H1 (cell line): Measurements from ENCODE around the gene ALK. TPM values are rescaled to one million over a fixed set of nuclear protein-coding genes. Genes with fewer than 3 reads are reported as not detected.

Experiments used
- CTCF ChIA-PET: fragments of 300-600 bp; sonication (Branson Sonifier 250); formaldehyde crosslinking; loops from one replicate; lab custom pipeline; 2021; ENCODE audit not compliant: partially characterized antibody; lab: Charles Lee
- POLR2A ChIA-PET: fragments of 300-600 bp; sonication (Branson Sonifier 250); formaldehyde crosslinking; loops from one replicate; lab custom pipeline; 2021; ENCODE audit warnings: inconsistent platforms; ENCODE audit not compliant: partially characterized antibody; lab: Charles Lee
- DNase-seq, 2 experiments: peaks; one replicate each; pipeline versions ENCODE4 v3.0.0 to v3.0.0-alpha.2; 2010 to 2022; ENCODE audit warnings: low spot score in 2 of 2, low read depth in 1 of 2, mixed read lengths in 1 of 2
- FAIRE-seq: peaks from 2 replicates; lab custom pipeline; 2011; peaks lifted over from hg19 to GRCh38; lab: Jason Lieb, UNC
- H2AFZ ChIP-seq: 2 replicates; pipeline ENCODE4 v1.8.1; 2012; ENCODE audit warnings: low read length, inconsistent platforms
- H2AK5ac ChIP-seq: 2 replicates; pipeline ENCODE4 v1.6.1; 2013; ENCODE audit warnings: low read depth, low read length
- H2BK120ac ChIP-seq: replicated peaks from 2 replicates; pipeline ENCODE3; 2013; ENCODE audit warnings: low read depth, low read length, inconsistent platforms
- H2BK12ac ChIP-seq: 2 replicates; pipeline ENCODE4 v1.6.1; 2013; ENCODE audit warnings: low read depth, low read length
- H2BK15ac ChIP-seq: 2 replicates; pipeline ENCODE4 v1.6.1; 2013; ENCODE audit warnings: low read length
- H2BK20ac ChIP-seq: 2 replicates; pipeline ENCODE4 v1.6.1; 2013; ENCODE audit warnings: low read length
- H2BK5ac ChIP-seq: 2 replicates; pipeline ENCODE4 v1.6.1; 2013; ENCODE audit warnings: low read depth, low read length
- H3K14ac ChIP-seq: 2 replicates; pipeline ENCODE4 v1.6.1; 2013; ENCODE audit warnings: inconsistent platforms; ENCODE audit not compliant: insufficient read length
- H3K18ac ChIP-seq: 2 replicates; pipeline ENCODE4 v1.6.1; 2013; ENCODE audit warnings: low read length; ENCODE audit errors: extremely low read depth
- H3K23ac ChIP-seq: 2 replicates; pipeline ENCODE4 v1.6.1; 2013; ENCODE audit warnings: inconsistent platforms; ENCODE audit not compliant: insufficient read length
- H3K23me2 ChIP-seq: 2 replicates; pipeline ENCODE4 v1.6.1; 2013; ENCODE audit warnings: low read depth, low read length
- H3K27ac ChIP-seq: 2 replicates; pipeline ENCODE4 v1.6.1; 2011; ENCODE audit warnings: low read depth, low read length, inconsistent platforms
- H3K27me3 ChIP-seq, 4 experiments: replicated peaks in 1 of 4; 1 replicate in 1 of 4; 2 replicates in 3 of 4; pipeline versions ENCODE4 v1.6.1 to v1.8.1; 2011 to 2013; ENCODE audit warnings: low read length in 3 of 4, mild to moderate bottlenecking in 3 of 4, inconsistent platforms in 2 of 4, mixed read lengths in 2 of 4, moderate library complexity in 1 of 4; ENCODE audit not compliant: control insufficient read depth in 3 of 4, insufficient read depth in 3 of 4; ENCODE audit errors: extremely low read depth in 1 of 4
- H3K36me3 ChIP-seq, 4 experiments: 2 replicates each; pipeline versions ENCODE4 v1.6.1 to v1.8.1; 2011 to 2013; ENCODE audit warnings: mild to moderate bottlenecking in 4 of 4, low read length in 3 of 4, moderate library complexity in 2 of 4, control low read depth in 1 of 4, inconsistent platforms in 1 of 4; ENCODE audit not compliant: insufficient read depth in 4 of 4, control insufficient read depth in 2 of 4
- H3K4ac ChIP-seq: replicated peaks from 2 replicates; pipeline ENCODE3; 2013; ENCODE audit warnings: low read length, low read depth, mixed read lengths, inconsistent platforms; ENCODE audit not compliant: insufficient read length
- H3K4me1 ChIP-seq, 4 experiments: replicated peaks in 1 of 4; 1 replicate in 1 of 4; 2 replicates in 3 of 4; pipeline versions ENCODE4 v1.6.1 to v1.8.1; 2011 to 2013; ENCODE audit warnings: low read length in 3 of 4, inconsistent platforms in 2 of 4, mixed read lengths in 1 of 4; ENCODE audit not compliant: insufficient read depth in 4 of 4, control insufficient read depth in 3 of 4
- H3K4me2 ChIP-seq, 2 experiments: 2 replicates each; pipeline versions ENCODE4 v1.6.1 to v1.8.1; 2011 to 2013; ENCODE audit warnings: low read depth in 2 of 2, low read length in 2 of 2, control low read depth in 1 of 2, inconsistent platforms in 1 of 2, mild to moderate bottlenecking in 1 of 2; ENCODE audit not compliant: insufficient read depth in 1 of 2
- H3K4me3 ChIP-seq, 4 experiments: fragments of 200-600, 300-600 bp in 1 of 4; sonication (generic), shearing (Covaris generic), sonication (Bioruptor Twin) in 1 of 4; 2 replicates each; pipeline versions ENCODE4 v1.5.1 to v1.8.1; 2011 to 2016; ENCODE audit warnings: low read length in 4 of 4, low read depth in 3 of 4, control low read depth in 2 of 4, inconsistent platforms in 2 of 4, mild to moderate bottlenecking in 2 of 4, mixed read lengths in 1 of 4, moderate library complexity in 1 of 4; ENCODE audit not compliant: insufficient read depth in 2 of 4; ENCODE audit errors: extremely low read depth in 1 of 4
- H3K56ac ChIP-seq: replicated peaks from 2 replicates; pipeline ENCODE3; 2013; ENCODE audit warnings: low read depth, mild to moderate bottlenecking, mixed read lengths, low read length, inconsistent platforms; ENCODE audit not compliant: insufficient read length
- H3K79me1 ChIP-seq: 2 replicates; pipeline ENCODE4 v1.6.1; 2013; ENCODE audit warnings: low read depth, low read length, control low read depth
- H3K79me2 ChIP-seq, 2 experiments: 2 replicates each; pipeline versions ENCODE4 v1.6.1 to v1.8.1; 2012 to 2013; ENCODE audit warnings: low read length in 2 of 2, mild to moderate bottlenecking in 2 of 2, inconsistent platforms in 1 of 2; ENCODE audit not compliant: insufficient read depth in 2 of 2, control insufficient read depth in 1 of 2
- H3K9ac ChIP-seq, 4 experiments: replicated peaks in 1 of 4; 1 replicate in 1 of 4; 2 replicates in 3 of 4; pipeline versions ENCODE4 v1.6.1 to v1.8.1; 2011 to 2013; ENCODE audit warnings: low read depth in 3 of 4, low read length in 3 of 4, control low read depth in 2 of 4, mild to moderate bottlenecking in 2 of 4, moderate library complexity in 2 of 4, inconsistent platforms in 1 of 4; ENCODE audit errors: extremely low read depth in 1 of 4
- H3K9me3 ChIP-seq, 2 experiments: 2 replicates each; pipeline versions ENCODE4 v1.6.1 to v1.8.1; 2012 to 2013; ENCODE audit warnings: mild to moderate bottlenecking in 2 of 2, moderate library complexity in 2 of 2, control low read depth in 1 of 2, inconsistent platforms in 1 of 2, low read depth in 1 of 2, low read length in 1 of 2, mixed read lengths in 1 of 2; ENCODE audit not compliant: insufficient read depth in 2 of 2
- H4K20me1 ChIP-seq, 2 experiments: replicated peaks in 1 of 2; 2 replicates each; pipeline versions ENCODE3 to v1.8.1; 2011 to 2013; ENCODE audit warnings: inconsistent platforms in 2 of 2, low read length in 2 of 2, mild to moderate bottlenecking in 1 of 2; ENCODE audit not compliant: insufficient read depth in 2 of 2, control insufficient read depth in 1 of 2
- H4K5ac ChIP-seq: 2 replicates; pipeline ENCODE4 v1.6.1; 2013; ENCODE audit warnings: low read length, low read depth, mixed read lengths, inconsistent platforms; ENCODE audit not compliant: insufficient read length
- H4K8ac ChIP-seq: 2 replicates; pipeline ENCODE4 v1.8.0; 2013; ENCODE audit warnings: mild to moderate bottlenecking, moderate library complexity, low read length, inconsistent platforms; ENCODE audit not compliant: insufficient read depth; ENCODE audit errors: extremely low read depth
- H4K91ac ChIP-seq: replicated peaks from 2 replicates; pipeline ENCODE3; 2013; ENCODE audit warnings: low read length, mixed read lengths, inconsistent platforms; ENCODE audit not compliant: insufficient read length
- WGBS, 2 experiments: shearing (Covaris generic) in 1 of 2; methylation state at CpG; one replicate each; pipeline versions ENCODE4 v1.1.6 to v1.1.7; 2013 to 2015; ENCODE audit warnings: low lambda C conversion rate in 2 of 2, mixed read lengths in 2 of 2, inconsistent platforms in 1 of 2, low coverage in 1 of 2, missing lambda C conversion rate in 1 of 2; ENCODE audit not compliant: insufficient replicate concordance in 2 of 2, insufficient coverage in 1 of 2, insufficient read length in 1 of 2; ENCODE audit errors: extremely low coverage in 1 of 2, missing lambda C conversion rate in 1 of 2; 5-methylcytosine and 5-hydroxymethylcytosine counted together
- polyA plus RNA-seq, 7 experiments: library from polyadenylated mRNA; depleted of rRNA in 3 of 7; stranded (reverse) in 5 of 7; unstranded in 2 of 7; fragments of >200 nt in 5 of 7; fragments of 200-250 nt in 2 of 7; gene quantifications; 1 replicate in 5 of 7; 2 replicates in 1 of 7; 4 replicates in 1 of 7; pipeline versions ENCODE4 v1.2.1 to v1.2.3, GENCODE V29; 2011 to 2013; ENCODE audit warnings: missing spikeins in 2 of 7, mixed read lengths in 2 of 7
- total RNA-seq: library from RNA; stranded (reverse); fragmentation: NEBNext Ultra II Directional; extraction: Animal tissue kit (Norgen Biotek cat#: 25700); gene quantifications from 2 replicates; pipeline ENCODE4 v1.2.1, GENCODE V29; 2021

The ALK gene
- total and polyA plus RNA-seq, 2 of the 8 experiments (the other 6 are each of a cell fraction or from before 2014, with no cell fraction given) = 0.02 to 0.09 TPM

GRCh38 chr2:29787473-29788465 is 133.6 kb downstream of the ALK start:
- Histone ChIP-seq H4K8ac (no peak overlapping the region), H3K23me2 (no peaks in the 10 kb centered on the region), H4K5ac (no peak overlapping the region), H2AFZ (no peak overlapping the region), H2BK5ac (no peak overlapping the region), H3K14ac (no peak overlapping the region), H2BK12ac (no peak overlapping the region), H3K9ac (no peak overlapping the region), H2BK20ac (no peak overlapping the region), H2AK5ac (no peak overlapping the region), H2BK120ac (no peak overlapping the region), H3K79me2 (no peaks in the 10 kb centered on the region), H3K56ac (no peak overlapping the region), H3K27me3 (no peaks in the 10 kb centered on the region), H3K4me2 (no peak overlapping the region), H3K23ac (no peak overlapping the region), H3K4me3 (no peak overlapping the region), H3K79me1 (no peaks in the 10 kb centered on the region), H3K4ac (no peak overlapping the region), H4K91ac (no peak overlapping the region), H3K36me3 (no peaks in the 10 kb centered on the region), H3K27ac (no peak overlapping the region), H3K9me3 (no peaks in the 10 kb centered on the region), H2BK15ac (no peak overlapping the region), H3K4me1 (peaks cover 0 to 1% (median 0%) of the 10 kb centered on the region in 4 experiments; a peak in 1 of 7 replicates), H4K20me1 (no peaks in the 10 kb centered on the region), H3K18ac (no peak overlapping the region)
- DNase-seq = no peak
- ChIA-PET CTCF (interaction anchor here (0.9 to 1.0 kb wide), 2 partner anchors 7 to 53 kb away, joined by 3 to 4 read pairs; no protein-coding TSS in a partner anchor), POLR2A (no interaction called here)
- no peak for FAIRE-seq
- WGBS, 2 experiments = 92% methylated on average over 8 of the region's 8 CpGs; no CpG with 5 or more reads in 1 of the 2 experiments
